A673 (cell line): ENCODE measurements around the gene MAP3K8.

Experiments
- EZH2 ChIP-seq: fragments of 200-600 bp; sonication (generic); IDR thresholded peaks from 2 replicates; pipeline ENCODE4 v1.6.1; 2017; ENCODE audit warnings: borderline replicate concordance, low read depth, mild to moderate bottlenecking, mixed read lengths, antibody characterized with exemption, low read length; ENCODE audit not compliant: poor library complexity, severe bottlenecking
- TF ChIP-seq, protein P1 (sequence below): fragments of 300-800, 200-600 bp; sonication (generic); conservative IDR thresholded peaks from 2 replicates; pipeline ENCODE4 v1.5.1; 2017; ENCODE audit warnings: low read depth, mild to moderate bottlenecking, antibody characterized with exemption, low read length, moderate library complexity, mixed read lengths

DNA sequence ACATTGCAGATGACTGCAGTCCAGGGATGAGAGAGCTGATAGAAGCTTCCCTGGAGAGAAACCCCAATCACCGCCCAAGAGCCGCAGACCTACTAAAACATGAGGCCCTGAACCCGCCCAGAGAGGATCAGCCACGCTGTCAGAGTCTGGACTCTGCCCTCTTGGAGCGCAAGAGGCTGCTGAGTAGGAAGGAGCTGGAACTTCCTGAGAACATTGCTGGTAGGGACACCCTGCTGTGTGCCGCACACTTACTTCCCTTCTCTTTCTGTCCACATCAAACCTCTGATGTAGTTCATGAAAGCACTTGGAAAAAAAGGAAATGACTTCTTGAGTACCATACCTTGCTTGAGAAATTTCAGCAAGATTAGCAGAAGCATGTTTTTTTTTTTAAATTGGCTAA lies 25.3 kb downstream of the MAP3K8 start:
- TF ChIP-seq, protein P1, sequence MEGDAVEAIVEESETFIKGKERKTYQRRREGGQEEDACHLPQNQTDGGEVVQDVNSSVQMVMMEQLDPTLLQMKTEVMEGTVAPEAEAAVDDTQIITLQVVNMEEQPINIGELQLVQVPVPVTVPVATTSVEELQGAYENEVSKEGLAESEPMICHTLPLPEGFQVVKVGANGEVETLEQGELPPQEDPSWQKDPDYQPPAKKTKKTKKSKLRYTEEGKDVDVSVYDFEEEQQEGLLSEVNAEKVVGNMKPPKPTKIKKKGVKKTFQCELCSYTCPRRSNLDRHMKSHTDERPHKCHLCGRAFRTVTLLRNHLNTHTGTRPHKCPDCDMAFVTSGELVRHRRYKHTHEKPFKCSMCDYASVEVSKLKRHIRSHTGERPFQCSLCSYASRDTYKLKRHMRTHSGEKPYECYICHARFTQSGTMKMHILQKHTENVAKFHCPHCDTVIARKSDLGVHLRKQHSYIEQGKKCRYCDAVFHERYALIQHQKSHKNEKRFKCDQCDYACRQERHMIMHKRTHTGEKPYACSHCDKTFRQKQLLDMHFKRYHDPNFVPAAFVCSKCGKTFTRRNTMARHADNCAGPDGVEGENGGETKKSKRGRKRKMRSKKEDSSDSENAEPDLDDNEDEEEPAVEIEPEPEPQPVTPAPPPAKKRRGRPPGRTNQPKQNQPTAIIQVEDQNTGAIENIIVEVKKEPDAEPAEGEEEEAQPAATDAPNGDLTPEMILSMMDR = no peak
- no peak for TF ChIP-seq EZH2
